SK-N-SH (cell line): ENCODE measurements around the gene ALG9. TPM values are rescaled to one million over a fixed set of nuclear protein-coding genes. Genes with fewer than 3 reads are reported as not detected.

Experiments used
- CTCF ChIA-PET: fragments of 300-600, 350-600 bp; formaldehyde crosslinking; extraction: SDS; loops from one replicate; lab custom pipeline; 2021; lab: Yijun Ruan, JAX
- POLR2A ChIA-PET: fragments of 350-600 bp; sonication (Branson Sonifier 250); formaldehyde crosslinking; extraction: SDS; loops from one replicate; lab custom pipeline; 2020; ENCODE audit warnings: antibody characterized with exemption, inconsistent platforms; lab: Yijun Ruan, JAX
- DNase-seq: peaks from one replicate; pipeline ENCODE4 v3.0.0; 2012
- H2AFZ ChIP-seq: fragments of 200-600 bp; sonication (generic); 2 replicates; pipeline ENCODE4 v1.8.1; 2016; ENCODE audit warnings: antibody characterized with exemption, mild to moderate bottlenecking, low read depth
- H3F3A ChIP-seq: fragments of 200-600 bp; sonication (generic); replicated peaks from 2 replicates; pipeline ENCODE3; 2016; ENCODE audit warnings: antibody characterized with exemption, mild to moderate bottlenecking; ENCODE audit not compliant: insufficient read depth
- H3K27ac ChIP-seq, 2 experiments: fragments of 200-500 bp in 1 of 2; fragments of 200-600 bp in 1 of 2; sonication (Bioruptor generic) in 1 of 2; sonication (generic), shearing (Covaris generic) in 1 of 2; 2 replicates each; pipeline versions ENCODE4 v1.5.1 to v1.6.1; 2014 to 2016; ENCODE audit warnings: low read depth in 2 of 2, inconsistent platforms in 1 of 2, low read length in 1 of 2, mild to moderate bottlenecking in 1 of 2, mixed read lengths in 1 of 2
- H3K27me3 ChIP-seq: fragments of 200-600 bp; sonication (generic), shearing (Covaris generic); 2 replicates; pipeline ENCODE4 v1.6.1; 2016; ENCODE audit warnings: mixed run types; ENCODE audit not compliant: insufficient read depth
- H3K36me3 ChIP-seq, 2 experiments: fragments of 200-500 bp in 1 of 2; fragments of 200-600 bp in 1 of 2; sonication (Bioruptor generic) in 1 of 2; sonication (generic) in 1 of 2; replicated peaks in 1 of 2; 2 replicates each; pipeline versions ENCODE3 to v1.5.1; 2014 to 2016; ENCODE audit warnings: low read length in 1 of 2, mild to moderate bottlenecking in 1 of 2; ENCODE audit not compliant: insufficient read depth in 2 of 2, control insufficient read depth in 1 of 2
- H3K4me1 ChIP-seq, 2 experiments: fragments of 200-500 bp in 1 of 2; fragments of 200-600 bp in 1 of 2; sonication (Bioruptor generic) in 1 of 2; sonication (generic), shearing (Covaris generic) in 1 of 2; 2 replicates each; pipeline versions ENCODE4 v1.5.1 to v1.6.1; 2014 to 2016; ENCODE audit warnings: low read depth in 1 of 2, low read length in 1 of 2, mixed run types in 1 of 2; ENCODE audit not compliant: insufficient read depth in 2 of 2, control insufficient read depth in 1 of 2
- H3K4me2 ChIP-seq: fragments of 200-600 bp; sonication (generic), shearing (Covaris generic); 2 replicates; pipeline ENCODE4 v1.6.1; 2017; ENCODE audit warnings: mixed run types
- H3K4me3 ChIP-seq, 2 experiments: fragments of 200-500 bp in 1 of 2; fragments of 200-600 bp in 1 of 2; sonication (Bioruptor generic) in 1 of 2; sonication (generic), shearing (Covaris generic) in 1 of 2; 2 replicates each; pipeline versions ENCODE4 v1.5.1 to v1.8.1; 2014 to 2016; ENCODE audit warnings: low read depth in 2 of 2, inconsistent platforms in 1 of 2, low read length in 1 of 2, mild to moderate bottlenecking in 1 of 2, mixed read lengths in 1 of 2, moderate library complexity in 1 of 2
- H3K79me2 ChIP-seq: fragments of 200-600 bp; sonication (generic); 2 replicates; pipeline ENCODE4 v1.8.1; 2017; ENCODE audit warnings: mild to moderate bottlenecking; ENCODE audit not compliant: insufficient read depth
- H3K9ac ChIP-seq: fragments of 200-600 bp; sonication (generic); 2 replicates; pipeline ENCODE4 v1.6.1; 2017; ENCODE audit warnings: mixed run types
- H3K9me2 ChIP-seq: fragments of 200-600 bp; sonication (generic); 2 replicates; pipeline ENCODE4 v1.6.1; 2017; ENCODE audit warnings: mixed run types
- H3K9me3 ChIP-seq: fragments of 200-600 bp; sonication (generic); 2 replicates; pipeline ENCODE4 v1.6.1; 2017; ENCODE audit warnings: mixed run types, mild to moderate bottlenecking, moderate library complexity
- H4K20me1 ChIP-seq: fragments of 200-600 bp; sonication (generic); 2 replicates; pipeline ENCODE4 v1.6.1; 2017; ENCODE audit warnings: mild to moderate bottlenecking, mixed run types; ENCODE audit not compliant: insufficient read depth
- ELF1 ChIP-seq: IDR thresholded peaks from 2 replicates; pipeline ENCODE4 v1.4.0; 2012
- EP300 ChIP-seq, 2 experiments: IDR thresholded peaks; 2 replicates each; pipeline versions ENCODE4 v1.4.0 to v1.6.1; 2012; ENCODE audit warnings: borderline replicate concordance in 1 of 2, low read depth in 1 of 2, low read length in 1 of 2
- EZH2phosphoT487 ChIP-seq: fragments of 200-600 bp; sonication (generic); IDR thresholded peaks from 2 replicates; pipeline ENCODE4 v1.6.1; 2017; ENCODE audit warnings: low read depth, mixed run types, mild to moderate bottlenecking, antibody characterized with exemption, moderate library complexity, borderline replicate concordance
- FOSL2 ChIP-seq: IDR thresholded peaks from 2 replicates; pipeline ENCODE4 v1.4.0; 2012; ENCODE audit warnings: low read depth, mild to moderate bottlenecking, moderate library complexity, borderline replicate concordance
- FOXJ3 ChIP-seq: sonication (generic); formaldehyde crosslinking; IDR thresholded peaks from 2 replicates; pipeline ENCODE4 v1.5.1; 2020; ENCODE audit warnings: mild to moderate bottlenecking, missing genetic modification reagents
- FOXM1 ChIP-seq: IDR thresholded peaks from 2 replicates; pipeline ENCODE4 v1.4.0; 2012; ENCODE audit warnings: low read depth, mild to moderate bottlenecking
- GATA2 ChIP-seq: sonication (generic); formaldehyde crosslinking; IDR thresholded peaks from 2 replicates; pipeline ENCODE4 v1.5.0; 2020; ENCODE audit warnings: mild to moderate bottlenecking, missing genetic modification reagents
- IRF3 ChIP-seq: fragments of 150-350 bp; IDR thresholded peaks from 2 replicates; pipeline ENCODE4 v1.6.1; 2016; ENCODE audit warnings: mild to moderate bottlenecking, low read depth, low read length
- JUND ChIP-seq: IDR thresholded peaks from 2 replicates; pipeline ENCODE4 v1.4.0; 2012
- MXI1 ChIP-seq: IDR thresholded peaks from 2 replicates; pipeline ENCODE4 v1.6.1; 2012; ENCODE audit warnings: mild to moderate bottlenecking, low read depth, low read length, improper control_type of control experiment
- PBX3 ChIP-seq: IDR thresholded peaks from 2 replicates; pipeline ENCODE4; 2012
- POLR2AphosphoS5 ChIP-seq: IDR thresholded peaks from 2 replicates; pipeline ENCODE4 v1.6.1; 2012; ENCODE audit warnings: low read depth, low read length
- RCOR1 ChIP-seq: fragments of 150-350 bp; IDR thresholded peaks from 2 replicates; pipeline ENCODE4 v1.6.1; 2017; ENCODE audit warnings: antibody characterized with exemption, low read length
- REST ChIP-seq: IDR thresholded peaks from 2 replicates; pipeline ENCODE4 v1.6.1; 2012; ENCODE audit warnings: mild to moderate bottlenecking, low read depth, low read length, moderate library complexity
- RXRA ChIP-seq: IDR thresholded peaks from 2 replicates; pipeline ENCODE4 v1.4.0; 2012; ENCODE audit warnings: low read depth, mild to moderate bottlenecking, borderline replicate concordance
- SMC3 ChIP-seq: IDR thresholded peaks from 2 replicates; pipeline ENCODE4 v1.6.1; 2012; ENCODE audit warnings: low read depth, low read length, improper control_type of control experiment
- TAF1 ChIP-seq: IDR thresholded peaks from 2 replicates; pipeline ENCODE4 v1.6.1; 2012; ENCODE audit warnings: low read depth, mild to moderate bottlenecking, low read length, moderate library complexity, borderline replicate concordance
- TEAD4 ChIP-seq: IDR thresholded peaks from 2 replicates; pipeline ENCODE4 v1.4.0; 2012; ENCODE audit warnings: mild to moderate bottlenecking, borderline replicate concordance; ENCODE audit not compliant: insufficient read depth
- USF1 ChIP-seq: IDR thresholded peaks from 2 replicates; pipeline ENCODE4 v1.4.0; 2012; ENCODE audit warnings: low read depth, borderline replicate concordance
- WGBS: methylation state at CpG from one replicate; pipeline ENCODE4 v1.1.6; 2017; ENCODE audit warnings: low lambda C conversion rate; 5-methylcytosine and 5-hydroxymethylcytosine counted together
- polyA plus RNA-seq, 3 experiments: library from polyadenylated mRNA; depleted of rRNA; stranded (reverse); fragments of >200 nt; gene quantifications; 2 replicates each; pipeline ENCODE4 v1.2.3, GENCODE V29; 2012

The ALG9 gene
- polyA plus RNA-seq, 1 of the 3 experiments (the other 2 are of a cell fraction): 17.9 TPM

DNA sequence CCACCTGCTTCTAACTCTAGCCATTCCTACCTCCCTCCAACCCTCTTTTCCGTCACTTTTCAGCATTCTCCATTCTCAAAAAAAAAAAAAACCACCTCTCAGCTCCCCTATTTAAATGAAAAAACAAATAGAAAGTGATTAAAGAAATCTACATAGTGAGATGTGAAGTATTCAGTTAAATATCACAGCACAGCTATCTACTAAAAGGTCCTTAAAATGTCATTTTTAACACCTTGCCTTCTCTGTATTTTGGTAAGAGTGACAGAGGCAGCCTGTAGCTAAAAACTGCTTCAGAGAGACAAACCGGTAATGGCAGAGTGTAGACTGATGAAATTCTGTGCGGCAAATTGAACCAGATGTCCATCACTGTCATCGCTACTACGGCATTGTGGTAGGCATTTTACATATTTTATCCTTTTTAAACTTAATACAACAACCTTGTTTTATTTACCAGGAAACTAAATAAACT, 346 bp upstream of the ALG9 start:
- H3K4me1 ChIP-seq: peaks cover 0 to 6% of the 10 kb centered on the region in 2 experiments; a peak in 3 of 4 replicates
- ChIA-PET CTCF (interaction anchor here (0.6 to 1.6 kb wide), 9 partner anchors 14 to 269 kb away, joined by 3 to 6 read pairs (median 4); no protein-coding TSS in a partner anchor), POLR2A (interaction anchor here (1.1 to 1.7 kb wide), 3 partner anchors 14 to 215 kb away, joined by 3 to 9 read pairs (median 4); partner anchors contain the start of genes SDHD and TIMM8B)
- H4K20me1 ChIP-seq: no peaks in the 10 kb centered on the region
- peak overlapping the region; percentile 81 to 93 for H3K27ac ChIP-seq
- peak overlapping the region; percentile 86; the same call in 1 of the 2 replicates for H3K9ac ChIP-seq
- peak; percentile 28 for DNase-seq
- TF ChIP-seq POLR2AphosphoS5 (no peak), FOXM1 (no peak), GATA2 (CRISPR knock-in tag) (no peak), EZH2phosphoT487 (no peak), REST (no peak), TEAD4 (no peak), RCOR1 (no peak), PBX3 (no peak), ELF1 (no peak), TAF1 (no peak), USF1 (no peak), FOXJ3 (no peak), RXRA (no peak), FOSL2 (no peak), SMC3 (no peak), MXI1 (no peak), JUND (no peak), IRF3 (no peak), EP300 (IDR thresholded peaks at IDR 0.05; ENCODE audit: borderline replicate concordance in 1 of 2, low read depth in 1 of 2, low read length in 1 of 2) (no peak)
- 40% methylated on average over 5 of the region's 5 CpGs for WGBS
- H3K27me3 ChIP-seq: no peaks in the 10 kb centered on the region
- H3F3A ChIP-seq: peaks cover 3% of the 10 kb centered on the region
- H3K4me3 ChIP-seq: peak overlapping the region; percentile 81 to 85
- H3K9me2 ChIP-seq: no peaks in the 10 kb centered on the region
- H3K4me2 ChIP-seq: peak overlapping the region; percentile 85
- H3K79me2 ChIP-seq: peaks cover 20% of the 10 kb centered on the region
- H2AFZ ChIP-seq: peak overlapping the region; percentile 90
- H3K36me3 ChIP-seq: peaks cover 16 to 30% of the 10 kb centered on the region in 2 experiments
- no peaks in the 10 kb centered on the region for H3K9me3 ChIP-seq
